GM23248 (cell line): ENCODE measurements around the gene SNX14.

Experiments
- EZH2 ChIP-seq: fragments of 200-600 bp; sonication (generic); IDR thresholded peaks from 2 replicates; pipeline ENCODE4 v1.6.1; 2018; ENCODE audit warnings: antibody characterized with exemption, mild to moderate bottlenecking; ENCODE audit not compliant: insufficient read depth, poor library complexity, severe bottlenecking
- EZH2phosphoT487 ChIP-seq: fragments of 200-600 bp; sonication (generic); IDR thresholded peaks from 2 replicates; pipeline ENCODE4 v1.6.1; 2018; ENCODE audit warnings: antibody characterized with exemption, moderate library complexity, mild to moderate bottlenecking, low read depth; ENCODE audit not compliant: insufficient read depth

GRCh38 chr6:85556992-85557668 lies 36.5 kb downstream of the SNX14 start:
- TF ChIP-seq EZH2, result no peak
- TF ChIP-seq EZH2phosphoT487, result no peak
